HG03039 (cell line): Measurements from ENCODE around the gene PKD2L1.
"Not testable (repeated sequence)": the region's sequence is repeated elsewhere in the genome, so short reads cannot be mapped to it uniquely, and the experiment has no call there.

Source experiments
- ATAC-seq: cut with Tn5 transposase; IDR thresholded peaks from one replicate; pipeline ENCODE4 v1.9.1; 2021; ENCODE audit warnings: mild to moderate bottlenecking, moderate library complexity; ENCODE audit not compliant: unreplicated experiment

PKD2L1 gene

DNA sequence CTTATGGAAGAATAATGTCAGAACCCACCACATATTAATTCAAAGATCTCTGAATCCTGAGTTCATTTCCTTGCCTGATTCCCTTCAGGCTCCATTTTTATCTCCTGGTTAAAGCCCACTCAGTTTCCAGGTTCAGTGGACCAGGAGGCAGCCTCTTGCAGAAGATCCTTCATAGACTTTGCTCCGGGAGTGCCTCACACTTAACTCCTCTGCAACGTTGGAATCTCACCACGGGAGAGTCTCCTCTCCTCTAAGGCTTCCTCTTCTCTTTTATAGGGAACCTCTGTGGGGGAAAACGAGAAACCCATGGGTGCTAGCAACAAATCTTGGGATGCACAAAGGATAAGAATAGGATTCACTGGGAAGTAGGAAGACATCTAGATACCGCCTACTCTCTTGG lies 41.8 kb downstream of the PKD2L1 start:
- ATAC-seq, result no peak

DNA sequence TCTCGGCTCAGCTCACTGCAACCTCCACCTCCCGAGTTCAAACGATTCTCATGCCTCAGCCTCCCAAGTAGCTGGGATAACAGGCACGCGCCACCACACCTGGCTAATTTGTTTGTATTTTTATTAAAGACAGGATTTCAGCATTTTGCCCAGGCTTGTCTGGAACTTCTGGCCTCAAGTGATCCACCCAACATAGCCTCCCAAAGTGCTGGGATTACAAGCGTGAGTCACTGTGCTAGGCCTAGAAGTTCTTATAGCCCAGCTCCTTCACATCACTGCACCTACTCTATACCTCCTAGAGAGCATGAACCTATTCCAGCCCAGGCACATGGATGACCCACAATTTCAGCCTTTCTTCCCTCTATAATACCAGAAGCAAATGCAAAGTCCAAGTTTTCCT lies 42.3 kb downstream of the PKD2L1 start:
- no peak for ATAC-seq

DNA sequence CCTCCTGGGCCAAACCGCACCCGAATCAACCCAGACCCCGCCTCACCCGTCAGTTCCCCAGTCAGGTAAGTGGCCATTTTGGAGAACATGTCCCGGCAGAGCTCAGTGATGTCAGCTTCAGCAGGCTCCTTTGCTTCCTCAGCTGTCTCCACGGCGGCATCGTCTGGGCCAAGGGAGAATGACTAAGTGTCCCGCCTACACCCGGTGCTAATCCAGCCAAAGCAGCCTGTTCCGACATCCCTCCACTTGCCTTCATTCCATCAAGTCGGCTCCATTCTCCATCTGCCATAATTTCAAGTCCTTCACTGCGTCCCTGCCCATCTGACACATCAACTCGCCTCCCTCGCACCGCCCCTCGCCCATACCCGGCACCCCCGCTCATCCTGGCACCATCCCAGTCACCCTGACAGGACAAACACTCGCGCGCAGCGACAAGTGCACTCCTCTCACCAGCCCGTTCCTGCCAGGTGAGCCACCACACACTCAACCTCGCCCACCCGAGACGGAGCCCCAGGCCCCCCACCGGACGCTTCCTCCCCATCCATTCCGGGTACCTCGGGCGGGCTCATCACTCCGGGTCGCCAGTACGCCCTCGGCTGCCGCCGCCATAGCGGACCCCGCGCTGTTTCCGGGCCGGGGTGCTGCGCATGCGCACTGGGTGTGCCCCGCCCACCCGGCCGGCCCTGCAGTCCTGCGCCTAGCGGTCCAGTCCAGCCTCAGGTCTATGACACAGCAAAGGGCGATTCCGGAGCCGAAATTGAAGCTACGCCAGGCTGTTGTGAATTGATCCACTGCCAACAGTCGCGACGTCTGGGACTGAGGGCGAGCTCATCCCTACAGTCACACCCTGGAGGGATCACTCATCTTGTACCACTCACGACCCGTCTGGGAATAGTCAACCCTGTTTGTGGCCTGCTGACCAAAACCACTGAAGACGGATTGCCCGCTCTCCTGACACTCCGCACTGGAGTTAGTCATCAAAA lies 43.7 kb downstream of the PKD2L1 start, which contains the start of gene BLOC1S2:
BLOC1S2 (minus strand) TSS at position 630 of the 983 bp plus-strand sequence; CDS start at position 609, 21 bp downstream.
- ATAC-seq, result peak; percentile 89

DNA sequence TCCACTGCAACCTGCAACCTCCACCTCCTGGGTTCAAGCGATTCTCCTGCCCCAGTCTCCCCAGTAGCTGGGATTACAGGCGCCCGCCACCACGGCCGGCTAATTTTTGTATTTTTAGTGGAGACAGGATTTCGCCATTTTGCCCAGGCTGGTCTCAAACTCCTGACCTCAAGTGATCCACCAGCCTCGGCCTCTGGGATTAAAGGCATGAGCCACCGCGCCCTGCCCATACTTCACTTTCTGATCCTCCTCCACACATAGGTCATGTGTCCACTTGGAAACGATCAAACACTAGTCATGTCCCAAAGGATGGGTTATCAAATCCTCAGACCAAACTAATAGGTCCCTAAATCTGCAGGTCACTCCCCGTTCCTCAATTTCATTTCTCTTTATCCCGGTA lies 44.7 kb downstream of the PKD2L1 start:
- not testable (repeated sequence) for ATAC-seq

DNA sequence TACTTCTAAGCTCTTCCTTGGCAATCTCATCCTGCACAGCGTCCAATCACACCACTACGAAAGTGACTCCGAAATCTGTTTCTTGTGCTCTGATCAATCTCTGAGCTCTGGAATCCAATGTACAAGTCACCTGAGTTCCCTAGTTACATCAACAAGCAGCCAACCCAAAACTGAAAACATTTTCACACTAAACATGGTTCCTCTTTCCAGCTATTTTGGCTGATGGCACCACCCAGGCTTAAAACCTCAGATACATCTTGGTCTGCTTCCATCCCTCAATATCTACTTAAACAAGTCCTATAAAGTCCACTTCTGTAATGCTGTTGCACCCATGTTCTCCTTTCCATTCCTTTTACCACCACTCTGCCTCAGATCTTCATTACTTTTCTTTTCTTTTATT lies 47.1 kb downstream of the PKD2L1 start:
- no peak for ATAC-seq

DNA sequence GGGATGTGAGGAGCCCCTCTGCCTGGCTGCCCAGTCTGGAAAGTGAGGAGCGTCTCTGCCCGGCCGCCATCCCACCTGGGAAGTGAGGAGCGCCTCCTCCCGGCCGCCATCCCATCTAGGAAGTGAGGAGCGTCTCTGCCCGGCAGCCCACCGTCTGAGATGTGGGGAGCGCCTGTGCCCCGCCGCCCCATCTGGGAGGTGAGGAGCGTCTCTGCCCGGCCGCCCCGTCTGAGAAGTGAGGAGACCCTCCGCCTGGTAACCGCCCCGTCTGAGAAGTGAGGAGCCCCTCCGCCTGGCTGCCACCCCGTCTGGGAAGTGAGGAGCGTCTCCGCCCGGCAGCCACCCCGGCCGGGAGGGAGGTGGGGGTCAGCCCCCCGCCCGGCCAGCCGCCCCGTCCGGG lies 53.1 kb downstream of the PKD2L1 start:
- ATAC-seq, result not testable (repeated sequence)

DNA sequence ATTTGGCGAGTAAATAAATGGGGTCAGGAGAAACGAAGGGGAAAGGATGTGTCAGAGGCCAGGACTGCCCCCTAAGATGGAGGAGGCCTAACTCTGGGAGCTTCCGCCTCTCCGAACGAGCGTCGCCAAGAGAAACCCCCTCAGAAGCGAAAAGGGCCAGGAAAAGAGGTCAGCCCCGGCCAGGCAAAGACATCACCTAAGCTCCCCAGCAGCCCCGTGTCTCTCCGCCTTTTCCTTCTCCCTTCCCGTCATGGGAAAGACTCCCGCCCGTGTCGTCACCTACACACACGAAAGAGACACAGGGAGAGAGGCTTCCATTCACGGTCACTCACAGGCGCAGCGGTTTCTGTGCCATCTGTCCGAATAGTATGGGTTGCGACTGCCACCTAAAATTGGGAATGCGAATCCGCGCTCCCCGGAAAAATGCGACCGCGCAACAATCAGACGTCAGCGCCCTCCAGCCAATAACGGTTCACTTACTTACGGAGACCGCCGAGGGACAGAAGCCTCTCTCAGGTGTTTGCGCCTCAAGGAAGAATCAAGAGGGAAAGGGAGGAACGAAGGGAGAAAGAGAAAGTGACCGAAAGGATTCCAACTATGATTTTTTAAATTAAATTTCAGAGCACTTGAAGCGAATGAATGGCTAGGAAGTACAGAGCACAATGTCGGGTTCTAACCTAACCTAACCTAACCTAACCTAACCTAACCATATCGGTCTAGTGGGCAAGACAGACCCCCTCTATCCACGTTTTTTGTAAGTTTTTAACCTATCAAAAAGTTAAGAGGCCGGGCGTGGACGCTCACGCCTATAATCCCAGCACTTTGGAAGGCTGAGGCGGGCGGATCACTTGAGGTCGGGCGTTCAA lies 62.6 kb downstream of the PKD2L1 start, which contains the start of gene CWF19L1:
CWF19L1 (minus strand) TSS at position 400 of the 866 bp plus-strand sequence; CDS start at position 355, 45 bp downstream.
- ATAC-seq, result no peak

DNA sequence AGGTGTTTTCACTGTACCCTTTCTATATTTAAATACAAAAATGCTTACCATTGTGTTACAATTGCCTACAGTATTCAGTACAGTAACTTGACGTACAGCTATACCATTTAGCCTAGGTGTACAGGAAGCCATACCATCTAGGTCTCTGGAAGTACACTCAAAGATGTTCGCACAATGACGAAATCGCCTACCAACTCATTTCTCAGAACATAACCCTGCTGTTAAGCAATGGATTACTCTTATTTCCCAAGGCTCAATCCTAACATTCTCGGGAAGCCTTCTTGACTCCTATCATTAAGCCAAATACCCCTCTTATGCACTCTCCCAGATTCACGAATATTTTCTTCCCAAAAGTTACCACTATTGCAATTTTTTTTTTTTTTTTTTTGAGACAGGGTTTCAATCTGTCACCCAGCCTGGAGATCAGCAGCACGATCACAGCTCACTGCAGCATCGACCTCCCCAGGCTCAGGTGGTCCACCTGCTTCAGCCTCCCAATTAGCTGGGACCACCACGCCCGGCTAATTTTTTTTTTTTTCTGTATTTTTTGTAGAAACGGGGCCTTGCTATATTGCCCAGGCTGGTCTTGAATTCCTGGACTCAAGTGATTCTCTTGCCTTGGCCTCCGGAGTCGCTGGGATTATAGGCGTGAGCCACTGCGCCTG lies 64.1 kb downstream of the PKD2L1 start:
- no peak for ATAC-seq

DNA sequence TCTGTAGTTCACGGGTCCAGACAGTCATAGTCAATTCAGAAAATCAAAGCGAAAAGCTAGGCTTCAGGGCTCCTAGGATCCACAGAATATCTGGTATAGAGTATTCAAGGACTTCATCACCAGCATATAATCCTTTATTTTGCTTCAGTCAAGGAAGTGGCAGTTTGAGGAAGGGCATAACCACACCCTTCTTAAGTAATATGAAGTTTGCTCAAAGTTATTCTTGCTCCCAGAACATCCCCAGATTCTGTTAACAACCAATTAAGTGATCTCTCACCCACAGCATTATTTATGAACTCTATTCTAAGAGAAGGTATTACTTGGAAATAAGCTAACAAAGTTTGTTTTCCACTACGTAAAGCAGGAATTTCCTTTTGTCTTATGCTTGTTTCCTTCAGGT lies 75.8 kb downstream of the PKD2L1 start:
- no peak for ATAC-seq

DNA sequence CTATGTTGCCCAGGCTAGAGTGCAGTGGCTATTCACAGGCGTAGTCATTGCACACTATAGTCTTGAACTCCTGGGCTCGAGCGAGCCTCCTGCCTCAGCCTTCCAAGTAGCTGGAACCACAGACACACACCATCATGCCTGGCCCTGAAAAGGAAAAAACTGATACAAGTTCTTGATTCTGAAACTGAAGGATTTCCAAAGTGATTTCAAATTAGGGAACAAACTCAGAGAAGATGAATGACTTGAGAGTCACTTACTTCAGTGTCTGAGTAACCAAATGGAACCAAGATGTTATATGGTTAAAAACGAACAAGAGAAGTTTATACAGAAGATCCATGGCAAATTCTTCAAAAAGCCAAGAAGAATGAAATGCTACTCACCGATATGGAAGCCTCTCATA lies 77.0 kb downstream of the PKD2L1 start:
- ATAC-seq, result no peak

DNA sequence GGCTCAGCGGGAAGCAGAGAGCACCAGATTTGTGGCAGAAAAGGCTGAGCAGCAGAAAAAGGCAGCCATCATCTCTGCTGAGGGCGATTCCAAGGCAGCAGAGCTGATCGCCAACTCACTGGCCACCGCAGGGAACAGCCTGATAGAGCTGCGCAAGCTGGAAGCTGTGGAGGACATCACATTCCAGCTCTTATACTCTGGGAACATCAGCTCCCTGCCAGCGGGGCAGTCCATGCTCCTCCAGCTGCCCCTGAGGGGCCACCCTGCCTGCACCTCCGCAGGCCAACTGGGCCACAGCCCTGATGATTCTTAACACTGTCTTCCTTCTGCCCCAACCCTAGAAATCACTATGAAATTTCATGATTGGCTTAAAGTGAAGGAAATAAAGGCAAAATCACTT lies 81.2 kb downstream of the PKD2L1 start:
- no peak for ATAC-seq

DNA sequence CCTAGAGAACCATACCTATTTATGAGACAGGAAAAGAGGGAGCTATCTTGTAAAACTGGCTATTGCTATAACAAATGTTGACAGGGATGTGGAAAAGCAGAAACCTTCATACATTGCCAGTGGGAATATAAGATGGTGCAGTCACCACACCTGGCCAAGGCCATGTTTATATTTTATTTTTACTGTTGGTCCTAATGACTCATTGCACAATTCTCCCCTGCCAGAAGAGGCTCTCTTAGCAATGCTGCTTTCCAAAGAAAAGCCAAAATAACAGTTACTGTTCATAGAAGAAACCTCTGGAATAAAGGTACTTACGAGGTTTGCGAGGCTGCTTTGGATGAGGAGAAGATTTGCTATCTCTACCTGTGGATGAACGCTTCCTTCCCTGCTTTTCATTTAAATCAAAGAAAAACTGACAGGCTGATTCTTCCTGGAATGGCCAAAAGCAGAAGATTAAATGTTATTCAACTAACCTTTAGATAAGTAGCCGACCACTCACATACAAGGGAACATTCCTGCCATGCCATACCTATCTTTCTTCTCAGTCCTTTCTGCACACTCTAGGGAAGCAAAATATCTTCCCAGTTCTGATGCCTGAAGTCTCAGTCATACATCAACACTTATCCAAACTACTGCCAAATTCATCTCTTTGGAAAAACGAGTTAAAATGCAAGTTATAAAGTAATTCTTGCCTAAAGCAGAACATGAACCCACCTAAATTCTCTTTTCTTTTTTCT lies 84.4 kb downstream of the PKD2L1 start:
- no peak for ATAC-seq

DNA sequence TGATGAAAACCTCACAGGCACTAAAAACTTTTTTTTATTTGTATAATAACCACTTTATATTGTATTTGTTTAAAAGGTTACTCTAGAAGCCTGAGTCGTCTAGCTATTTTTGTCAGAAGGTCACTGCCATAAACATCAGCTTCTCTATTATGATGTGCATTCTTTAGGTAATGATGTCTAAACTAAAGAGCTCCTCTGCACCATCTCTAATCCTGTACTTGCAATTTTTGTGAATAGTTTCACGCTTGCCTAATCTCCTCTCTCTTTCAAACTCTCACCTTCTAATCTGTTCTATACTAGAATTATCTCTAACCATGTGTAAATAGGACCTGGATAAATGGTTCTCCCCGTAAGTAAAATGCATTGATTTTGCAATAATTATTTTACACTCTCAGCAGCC lies 90.2 kb downstream of the PKD2L1 start:
- no peak for ATAC-seq

DNA sequence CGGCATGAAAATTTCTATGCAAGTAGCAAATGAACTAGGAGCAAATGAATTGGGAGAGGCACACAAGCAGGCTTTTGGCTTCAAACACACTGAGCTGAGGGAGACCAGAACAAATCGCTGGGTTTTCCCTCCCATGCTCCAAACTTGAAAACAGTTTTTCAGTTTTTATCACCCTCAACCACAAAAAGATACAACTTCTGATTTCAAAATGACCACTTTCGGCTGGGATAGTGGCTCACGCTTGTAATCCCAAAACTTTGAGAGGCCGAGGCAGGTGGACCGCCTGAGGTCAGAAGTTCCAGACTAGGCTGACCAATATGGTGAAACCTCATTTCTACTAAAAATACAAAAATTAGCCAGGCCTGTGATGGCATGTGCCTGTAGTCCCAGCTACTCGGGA lies 91.6 kb downstream of the PKD2L1 start:
- ATAC-seq, result peak; percentile 51
